Activated CD8-positive, alpha-beta T cell treated with anti-CD3 and anti-CD28 coated beads for 36 hours (primary cell): ENCODE measurements around the gene SERPINA4. TPM values are rescaled to one million over a fixed set of nuclear protein-coding genes. Genes with fewer than 3 reads are reported as not detected.

ENCODE experiments used
- ATAC-seq: fragments of 200-7000 bp; cut with Tn5 transposase; one replicate; pipeline ENCODE4 v1.10.0; 2021; ENCODE audit warnings: mild to moderate bottlenecking, moderate library complexity
- CTCF ChIA-PET: fragments of 350-600 bp; sonication (Branson Sonifier 250); formaldehyde crosslinking; loops from one replicate; lab custom pipeline; 2021; ENCODE audit warnings: antibody characterized with exemption; lab: Charles Lee
- POLR2A ChIA-PET: fragments of 350-600 bp; sonication (Branson Sonifier 250); formaldehyde crosslinking; loops from one replicate; lab custom pipeline; 2021; ENCODE audit warnings: antibody characterized with exemption; lab: Charles Lee
- DNase-seq: peaks from one replicate; pipeline ENCODE4 v3.0.0-alpha.2; 2020
- H3K27ac Mint-ChIP-seq: one replicate; pipeline ENCODE4 v1.8.0; 2021; ENCODE audit warnings: mild to moderate bottlenecking, mixed read lengths
- H3K27me3 Mint-ChIP-seq: one replicate; pipeline ENCODE4 v1.8.0; 2021; ENCODE audit warnings: mixed read lengths
- H3K36me3 Mint-ChIP-seq: one replicate; pipeline ENCODE4 v1.8.0; 2021; ENCODE audit warnings: low read depth, mixed read lengths
- H3K4me1 Mint-ChIP-seq: one replicate; pipeline ENCODE4 v1.8.0; 2021; ENCODE audit warnings: low read depth, mixed read lengths
- H3K4me3 Mint-ChIP-seq: one replicate; pipeline ENCODE4 v1.8.0; 2021; ENCODE audit warnings: mild to moderate bottlenecking, moderate library complexity, mixed read lengths
- H3K9me3 Mint-ChIP-seq: one replicate; pipeline ENCODE4 v1.8.0; 2021; ENCODE audit warnings: mixed read lengths
- CTCF ChIP-seq: fragments of 200-600 bp; IDR thresholded peaks from one replicate; pipeline ENCODE4 v1.8.0; 2022; ENCODE audit warnings: antibody characterized with exemption, mild to moderate bottlenecking
- intact Hi-C: fragments of 100-400 bp; cut with micrococcal nuclease; formaldehyde crosslinking; loops from one replicate; pipeline ENCODE4 v1.10.0; 2022
- total RNA-seq, 2 experiments: library from RNA; stranded (reverse); gene quantifications; one replicate each; pipeline ENCODE4 v1.2.3, GENCODE V29; 2021

The SERPINA4 gene
- total RNA-seq, 2 experiments from 2014 or later, result not detected

GRCh38 chr14:94570440-94570839 is 9.2 kb downstream of the SERPINA4 start:
- Mint-ChIP-seq H3K4me1 (no peaks in the 10 kb centered on the region), H3K27me3 (peaks cover 3% of the 10 kb centered on the region), H3K36me3 (no peaks in the 10 kb centered on the region), H3K27ac (no peak overlapping the region), H3K9me3 (no peaks in the 10 kb centered on the region), H3K4me3 (no peak overlapping the region)
- intact Hi-C loops, result no loop called here
- TF ChIP-seq CTCF, result no peak
- ATAC-seq (no peak), DNase-seq (no peak)
- CTCF ChIA-PET, result interaction anchor here (1.6 kb wide), 1 partner anchor 22 kb away, joined by 4 read pairs; no protein-coding TSS in a partner anchor
- POLR2A ChIA-PET, result no interaction called here

GRCh38 chr14:94571395-94571794 is 10.2 kb downstream of the SERPINA4 start:
- ATAC-seq (no peak), DNase-seq (no peak)
- no peak for TF ChIP-seq CTCF
- ChIA-PET POLR2A (no interaction called here), CTCF (interaction anchor here (1.6 kb wide), 1 partner anchor 23 kb away, joined by 4 read pairs; no protein-coding TSS in a partner anchor)
- Mint-ChIP-seq H3K36me3 (no peaks in the 10 kb centered on the region), H3K27ac (no peak overlapping the region), H3K9me3 (no peaks in the 10 kb centered on the region), H3K27me3 (no peaks in the 10 kb centered on the region), H3K4me3 (no peak overlapping the region), H3K4me1 (no peaks in the 10 kb centered on the region)
- intact Hi-C loops, result no loop called here

GRCh38 chr14:94571950-94572349 is 10.7 kb downstream of the SERPINA4 start:
- no peak for DNase-seq
- TF ChIP-seq CTCF, result no peak
- ChIA-PET POLR2A (no interaction called here), CTCF (no interaction called here)
- H3K4me3 Mint-ChIP-seq, result no peak overlapping the region
- no peak overlapping the region for H3K27ac Mint-ChIP-seq
- H3K36me3 Mint-ChIP-seq, result no peaks in the 10 kb centered on the region
- no peaks in the 10 kb centered on the region for H3K9me3 Mint-ChIP-seq
- intact Hi-C loops, result no loop called here
- ATAC-seq, result no peak
- no peaks in the 10 kb centered on the region for H3K4me1 Mint-ChIP-seq
- H3K27me3 Mint-ChIP-seq, result no peaks in the 10 kb centered on the region

GRCh38 chr14:94572637-94573303 is 11.5 kb downstream of the SERPINA4 start:
- ChIA-PET CTCF (no interaction called here), POLR2A (no interaction called here)
- no peaks in the 10 kb centered on the region for H3K36me3 Mint-ChIP-seq
- H3K4me3 Mint-ChIP-seq, result no peak overlapping the region
- TF ChIP-seq CTCF, result no peak
- no peak overlapping the region for H3K27ac Mint-ChIP-seq
- intact Hi-C loops, result no loop called here
- H3K27me3 Mint-ChIP-seq, result no peaks in the 10 kb centered on the region
- no peak for ATAC-seq
- no peaks in the 10 kb centered on the region for H3K4me1 Mint-ChIP-seq
- H3K9me3 Mint-ChIP-seq, result no peaks in the 10 kb centered on the region
- DNase-seq, result no peak

- ChIA-PET POLR2A (no interaction called here), CTCF (interaction anchor here (1.1 kb wide), 1 partner anchor 25 kb away, joined by 3 read pairs; no protein-coding TSS in a partner anchor)
- no peaks in the 10 kb centered on the region for H3K4me1 Mint-ChIP-seq
- no peaks in the 10 kb centered on the region for H3K9me3 Mint-ChIP-seq
- TF ChIP-seq CTCF, result no peak
- no peak overlapping the region for H3K27ac Mint-ChIP-seq
- ATAC-seq, result no peak
- no peaks in the 10 kb centered on the region for H3K27me3 Mint-ChIP-seq
- no peak for DNase-seq
- no peak overlapping the region for H3K4me3 Mint-ChIP-seq
- intact Hi-C loops, result no loop called here
- H3K36me3 Mint-ChIP-seq, result no peaks in the 10 kb centered on the region
Measured at GRCh38 chr14:94573475-94574277, 12.4 kb downstream of the SERPINA4 start.
